K562 (cell line): Measurements from ENCODE around the gene PI4K2B. TPM values are rescaled to one million over a fixed set of nuclear protein-coding genes. Genes with fewer than 3 reads are reported as not detected.
A peak's percentile ranks its signal among the peaks of the same experiment; 100 is the strongest.

ENCODE experiments used
- BCL6 ChIP-seq: fragments of 250-450 bp; sonication (Bioruptor Pico); IDR thresholded peaks from 2 replicates; pipeline ENCODE4 v1.4.0; 2020
- CHD7 ChIP-seq: fragments of 200-600 bp; sonication (generic); IDR thresholded peaks from one replicate; pipeline ENCODE4 v1.6.1; 2012; ENCODE audit warnings: mild to moderate bottlenecking, low read depth, low read length, inconsistent platforms
- HOMEZ ChIP-seq: fragments of 250-450 bp; sonication (Bioruptor Pico); IDR thresholded peaks from 2 replicates; pipeline ENCODE4 v1.4.0; 2020; ENCODE audit warnings: mild to moderate bottlenecking, moderate library complexity
- PHF8 ChIP-seq: fragments of 200-600 bp; sonication (generic); IDR thresholded peaks from 2 replicates; pipeline ENCODE4 v1.6.1; 2012; ENCODE audit warnings: mixed run types, mild to moderate bottlenecking, inconsistent platforms, low read length, moderate library complexity, borderline replicate concordance
- POLR3G ChIP-seq: IDR thresholded peaks from 2 replicates; pipeline ENCODE4 v1.6.1; 2011; ENCODE audit not compliant: insufficient read length, insufficient replicate concordance; ENCODE audit errors: extremely low read depth
- RBM25 ChIP-seq: fragments of 200-400 bp; formaldehyde crosslinking; IDR thresholded peaks from 2 replicates; pipeline ENCODE4 v1.6.1; 2018; ENCODE audit warnings: low read length, low read depth, moderate library complexity; ENCODE audit not compliant: severe bottlenecking
- RHOXF2B ChIP-seq: fragments of 250-450 bp; sonication (Bioruptor Pico); conservative IDR thresholded peaks from 2 replicates; pipeline ENCODE4 v1.5.1; 2021
- SIN3A ChIP-seq, 2 experiments: fragments of 150-350 bp in 1 of 2; IDR thresholded peaks; 2 replicates each; pipeline ENCODE4 v1.6.1; 2011 to 2016; ENCODE audit warnings: borderline replicate concordance in 2 of 2, low read depth in 2 of 2, low read length in 2 of 2, mild to moderate bottlenecking in 2 of 2, moderate library complexity in 2 of 2; ENCODE audit not compliant: control insufficient read depth in 1 of 2
- STAG1 ChIP-seq: sonication (generic); formaldehyde crosslinking; IDR thresholded peaks from 2 replicates; pipeline ENCODE4 v1.5.0; 2020; ENCODE audit warnings: missing genetic modification reagents, borderline replicate concordance
- TCF3 ChIP-seq: sonication (generic); formaldehyde crosslinking; IDR thresholded peaks from 2 replicates; pipeline ENCODE4 v1.4.0; 2020; ENCODE audit warnings: mild to moderate bottlenecking, missing genetic modification reagents
- ZNF184 ChIP-seq: sonication (generic); formaldehyde crosslinking; IDR thresholded peaks from 2 replicates; pipeline ENCODE4 v1.5.0; 2020; ENCODE audit warnings: missing genetic modification reagents
- ZNF57 ChIP-seq: fragments of 450-650 bp; formaldehyde crosslinking; IDR thresholded peaks from 2 replicates; pipeline ENCODE4 v1.4.0; 2020; ENCODE audit warnings: mild to moderate bottlenecking, moderate library complexity
- ZNF655 ChIP-seq: fragments of 250-450 bp; sonication (Bioruptor Pico); IDR thresholded peaks from 2 replicates; pipeline ENCODE4 v1.5.0; 2021
- polyA plus RNA-seq, 8 experiments: library from polyadenylated mRNA; depleted of rRNA in 4 of 8; stranded (reverse) in 5 of 8; unstranded in 3 of 8; fragments of >200 nt; fragmentation: Nextera tagmentation in 2 of 8; fragmentation: Illumina TruSeq in 1 of 8; extraction: Ambion mirVana in 2 of 8; extraction: Trizol in 1 of 8; gene quantifications; 2 replicates each; pipeline versions ENCODE4 v1.2.1 to v1.2.3, GENCODE V29; 2011 to 2014; ENCODE audit warnings: inconsistent platforms in 1 of 8, missing spikeins in 1 of 8
- total RNA-seq, 7 experiments: library from RNA; depleted of rRNA in 6 of 7; stranded (reverse); fragments of >200 nt in 6 of 7; fragmentation: Illumina TruSeq in 2 of 7; extraction: Trizol in 2 of 7; gene quantifications; 2 replicates each; pipeline versions ENCODE4 v1.2.1 to v1.2.3, GENCODE V29; 2011 to 2021; ENCODE audit warnings: low replicate concordance in 1 of 7

PI4K2B gene
- total and polyA plus RNA-seq, 9 of the 15 experiments (the other 6 are each of a cell fraction or from before 2014, with no cell fraction given), result 4.5 to 21.4 (median 16.5) TPM

GRCh38 chr4:25233737-25234389 lies at the start of gene PI4K2B (continued):
- TF ChIP-seq ZNF184, result no peak
- TF ChIP-seq ZNF655 (CRISPR knock-in tag), result no peak
- TF ChIP-seq STAG1 (CRISPR knock-in tag), result no peak
- no peak for TF ChIP-seq RHOXF2B (CRISPR knock-in tag)
- peak in 1 of 2 experiments; percentile 45; a peak in 1 of 4 replicates for TF ChIP-seq SIN3A (IDR thresholded peaks at IDR 0.05; ENCODE audit: borderline replicate concordance in 2 of 2, control insufficient read depth in 1 of 2, low read depth in 2 of 2, low read length in 2 of 2)
- TF ChIP-seq HOMEZ (CRISPR knock-in tag), result no peak
- TF ChIP-seq CHD7, result no peak
- no peak for TF ChIP-seq ZNF57 (CRISPR knock-in tag)
- TF ChIP-seq TCF3 (CRISPR knock-in tag), result no peak
- TF ChIP-seq POLR3G, result no peak
- peak; percentile 95; the same call in 1 of the 2 replicates for TF ChIP-seq PHF8
- peak; percentile 22 for TF ChIP-seq RBM25
- no peak for TF ChIP-seq BCL6
